ENCODE data around the gene SNAPC2.

Gene SNAPC2

GRCh38 chr19:7900931-7901330 is 19.2 kb upstream of the SNAPC2 start:
- no peak overlapping the region for H3K4me3 ChIP-seq (replicated peaks in 1 of 2; ENCODE audit: low read depth in 2 of 2, low read length in 2 of 2)
- TF ChIP-seq, protein P1, sequence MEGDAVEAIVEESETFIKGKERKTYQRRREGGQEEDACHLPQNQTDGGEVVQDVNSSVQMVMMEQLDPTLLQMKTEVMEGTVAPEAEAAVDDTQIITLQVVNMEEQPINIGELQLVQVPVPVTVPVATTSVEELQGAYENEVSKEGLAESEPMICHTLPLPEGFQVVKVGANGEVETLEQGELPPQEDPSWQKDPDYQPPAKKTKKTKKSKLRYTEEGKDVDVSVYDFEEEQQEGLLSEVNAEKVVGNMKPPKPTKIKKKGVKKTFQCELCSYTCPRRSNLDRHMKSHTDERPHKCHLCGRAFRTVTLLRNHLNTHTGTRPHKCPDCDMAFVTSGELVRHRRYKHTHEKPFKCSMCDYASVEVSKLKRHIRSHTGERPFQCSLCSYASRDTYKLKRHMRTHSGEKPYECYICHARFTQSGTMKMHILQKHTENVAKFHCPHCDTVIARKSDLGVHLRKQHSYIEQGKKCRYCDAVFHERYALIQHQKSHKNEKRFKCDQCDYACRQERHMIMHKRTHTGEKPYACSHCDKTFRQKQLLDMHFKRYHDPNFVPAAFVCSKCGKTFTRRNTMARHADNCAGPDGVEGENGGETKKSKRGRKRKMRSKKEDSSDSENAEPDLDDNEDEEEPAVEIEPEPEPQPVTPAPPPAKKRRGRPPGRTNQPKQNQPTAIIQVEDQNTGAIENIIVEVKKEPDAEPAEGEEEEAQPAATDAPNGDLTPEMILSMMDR (IDR thresholded peaks at IDR 0.05; ENCODE audit: low read depth, low read length), result no peak
- DNase-seq (ENCODE audit: low read depth in 2 of 2), result no peak

GRCh38 chr19:7901337-7901736 is 18.8 kb upstream of the SNAPC2 start:
- no peak for DNase-seq (ENCODE audit: low read depth in 2 of 2)
- H3K4me3 ChIP-seq (replicated peaks in 1 of 2; ENCODE audit: low read depth in 2 of 2, low read length in 2 of 2), result no peak overlapping the region
- TF ChIP-seq, protein P1 (IDR thresholded peaks at IDR 0.05; ENCODE audit: low read depth, low read length), result no peak

DNA sequence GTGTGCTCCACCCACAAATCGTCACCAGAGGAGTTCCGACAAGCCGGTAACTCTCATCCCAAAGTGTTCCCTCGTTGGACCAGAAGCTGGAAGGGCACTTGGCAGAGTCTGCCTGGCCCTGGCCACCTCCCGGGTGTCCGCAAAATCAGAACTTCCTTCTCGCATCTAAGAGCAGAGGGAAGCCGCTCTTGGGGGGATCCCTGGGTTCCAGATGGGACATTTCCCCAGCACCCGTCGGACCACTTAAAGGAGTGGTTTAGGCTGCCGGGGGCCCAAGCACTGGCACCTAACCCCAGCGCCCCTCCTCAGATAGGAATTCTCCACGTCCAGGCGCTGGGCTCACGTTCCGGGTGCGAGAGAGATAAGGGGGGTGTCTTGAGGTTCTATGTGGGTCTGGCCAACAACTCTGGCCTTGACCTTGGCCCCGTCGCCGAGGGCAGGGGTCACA is 17.3 kb upstream of the SNAPC2 start:
- TF ChIP-seq, protein P1 (IDR thresholded peaks at IDR 0.05; ENCODE audit: low read depth, low read length), result no peak
- DNase-seq (ENCODE audit: low read depth in 2 of 2), result no peak
- peak overlapping the region; percentile 63 to 69 for H3K4me3 ChIP-seq (replicated peaks in 1 of 2; ENCODE audit: low read depth in 2 of 2, low read length in 2 of 2)

DNA sequence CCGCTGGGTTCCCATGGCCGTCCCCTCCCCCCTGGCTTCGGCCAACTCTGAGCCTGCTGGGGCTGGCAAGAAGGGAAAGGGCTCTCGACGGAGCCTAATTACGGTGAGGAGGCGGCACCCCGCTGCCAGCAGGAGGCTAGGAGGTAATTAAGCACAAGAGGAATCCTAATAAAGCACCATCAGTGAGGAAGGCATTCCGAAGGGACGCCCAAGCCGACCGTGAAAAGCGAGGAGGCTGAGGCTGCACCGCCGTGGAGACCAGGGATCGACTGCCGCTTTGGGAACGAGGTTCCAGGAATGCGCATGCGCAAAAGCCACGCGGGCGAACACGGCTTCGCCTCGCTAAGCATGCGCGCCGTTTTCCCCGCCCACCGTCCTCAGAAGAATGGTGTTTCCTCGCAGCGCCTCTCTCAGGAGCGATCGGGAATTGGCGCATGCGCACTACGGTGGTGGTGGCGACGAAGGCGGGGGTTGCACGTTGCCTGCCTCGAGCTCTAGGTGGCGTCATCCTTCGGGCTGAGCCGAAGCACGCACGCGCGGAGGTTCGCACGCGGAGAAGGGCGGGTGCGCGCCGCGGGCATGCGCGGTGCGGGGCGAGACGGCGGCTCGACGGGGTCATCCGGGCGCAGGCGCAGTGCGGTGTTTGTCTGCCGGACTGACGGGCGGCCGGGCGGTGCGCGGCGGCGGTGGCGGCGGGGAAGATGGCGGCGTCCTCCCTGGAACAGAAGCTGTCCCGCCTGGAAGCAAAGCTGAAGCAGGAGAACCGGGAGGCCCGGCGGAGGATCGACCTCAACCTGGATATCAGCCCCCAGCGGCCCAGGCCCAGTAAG is 16.7 kb upstream of the SNAPC2 start, which contains the start of gene MAP2K7:
MAP2K7 (plus strand) TSS at position 634 of the 830 bp plus-strand sequence; CDS start at position 702, 68 bp downstream.
- TF ChIP-seq, protein P1 (IDR thresholded peaks at IDR 0.05; ENCODE audit: low read depth, low read length), result peak; percentile 28
- H3K4me3 ChIP-seq (replicated peaks in 1 of 2; ENCODE audit: low read depth in 2 of 2, low read length in 2 of 2), result peak within 1 kb of the TSS; percentile 92 to 93
- DNase-seq (ENCODE audit: low read depth in 2 of 2), result peak; percentile 99

DNA sequence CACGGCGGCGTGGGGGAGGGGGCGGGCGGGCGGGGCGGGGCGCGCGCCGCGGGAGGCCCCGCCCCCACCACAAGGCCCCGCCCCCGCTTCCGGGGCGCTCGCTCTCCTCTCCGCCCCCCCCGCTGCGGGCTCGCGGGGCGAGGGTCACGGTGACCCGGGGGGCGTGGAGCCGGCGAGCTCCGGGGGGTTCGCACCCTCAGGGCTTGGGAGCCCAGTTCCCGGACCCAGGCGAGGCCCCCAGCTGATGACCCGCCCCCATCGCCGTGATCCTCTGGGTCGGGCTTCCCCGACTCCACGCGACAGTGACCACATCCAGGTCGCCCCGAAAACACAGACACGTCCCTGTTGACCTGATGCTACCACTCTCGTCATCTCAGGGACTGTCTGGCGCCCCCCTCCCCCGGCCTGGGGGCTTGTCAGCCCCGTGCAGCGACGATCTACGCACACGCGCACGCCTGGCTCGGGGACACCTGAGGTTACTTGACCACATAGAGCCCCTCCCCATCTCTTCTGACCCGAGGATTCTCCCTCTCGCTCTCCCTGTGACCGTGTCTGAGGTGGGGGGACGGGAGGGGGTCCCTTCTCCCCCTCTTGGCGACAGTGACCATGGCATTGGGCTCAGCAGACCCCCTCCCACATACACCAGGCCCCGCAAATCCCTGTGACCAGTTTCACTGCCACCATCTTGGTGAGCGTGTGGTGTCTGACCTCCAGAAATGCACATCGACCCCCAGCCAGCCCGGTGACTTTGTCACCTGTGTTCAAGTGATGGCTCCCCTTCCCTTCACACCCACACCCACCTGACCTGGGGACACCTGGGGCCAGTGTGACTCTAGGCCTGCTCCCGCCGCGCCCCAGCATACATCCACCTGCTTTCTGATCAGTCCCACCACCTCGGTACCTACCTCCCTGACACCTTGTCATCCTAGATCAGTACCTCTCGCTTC is 15.8 kb upstream of the SNAPC2 start:
- peak overlapping the region; percentile 92 to 93 for H3K4me3 ChIP-seq (replicated peaks in 1 of 2; ENCODE audit: low read depth in 2 of 2, low read length in 2 of 2)
- TF ChIP-seq, protein P1 (IDR thresholded peaks at IDR 0.05; ENCODE audit: low read depth, low read length), result no peak
- DNase-seq (ENCODE audit: low read depth in 2 of 2), result no peak

- no peak for DNase-seq (ENCODE audit: low read depth in 2 of 2)
- TF ChIP-seq, protein P1 (IDR thresholded peaks at IDR 0.05; ENCODE audit: low read depth, low read length), result no peak
- H3K4me3 ChIP-seq (replicated peaks in 1 of 2; ENCODE audit: low read depth in 2 of 2, low read length in 2 of 2), result peak overlapping the region; percentile 17 to 92
These were observed 14.9 kb upstream of the SNAPC2 start for GRCh38 chr19:7905268-7905667.

Measured in cardiac fibroblast (primary cell).